ENCODE measurements around the gene SF3A1. TPM values are rescaled to one million over a fixed set of nuclear protein-coding genes. Genes with fewer than 3 reads are reported as not detected.

Gene SF3A1
- total and polyA plus RNA-seq, 2 experiments from 2014 or later: 45.8 to 84.6 TPM

DNA sequence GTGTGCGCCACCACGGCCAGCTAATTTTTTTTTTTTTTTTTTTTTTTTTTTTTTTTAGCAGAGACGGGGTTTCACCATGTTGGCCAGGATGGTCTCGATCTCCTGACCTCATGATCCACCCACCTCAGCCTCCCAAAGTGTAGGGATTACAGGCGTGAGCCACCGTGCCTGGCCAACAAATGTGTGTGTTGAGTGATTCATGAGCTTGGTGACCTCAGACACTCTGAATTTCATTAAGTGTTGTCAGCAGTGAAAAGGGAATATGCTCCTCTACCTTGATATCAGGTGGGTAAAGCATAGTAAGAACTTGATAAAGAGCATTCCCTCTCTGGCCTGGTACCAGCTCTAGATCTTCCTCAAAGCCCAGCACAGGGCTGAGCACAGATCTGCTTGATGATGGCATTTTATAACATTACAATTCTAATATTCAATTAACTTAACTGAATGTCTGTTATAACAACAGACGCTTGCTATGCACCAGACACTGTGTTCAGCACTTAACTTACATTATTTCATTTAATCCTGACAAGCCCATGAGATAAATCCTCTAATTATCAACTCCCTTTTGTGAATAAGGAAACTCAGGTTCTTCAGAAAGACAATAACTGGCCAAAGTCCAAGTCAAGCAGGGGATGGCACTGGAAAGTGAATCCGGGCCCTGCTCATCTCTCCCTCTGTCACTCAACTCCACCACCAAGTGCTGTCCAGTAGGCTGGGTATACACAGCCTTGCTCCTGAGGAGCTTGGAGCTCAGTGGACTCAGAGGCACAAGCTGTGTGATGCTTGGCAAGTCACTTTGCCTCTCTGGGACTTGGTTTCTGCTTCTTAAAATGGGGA lies 42.9 kb downstream of the SF3A1 start:
- Histone ChIP-seq H3K36me3 (replicated peaks; ENCODE audit: insufficient read depth, low read depth) (no peaks in the 10 kb centered on the region), H3K27me3 (no peaks in the 10 kb centered on the region), H3K9me2 (replicated peaks; ENCODE audit: insufficient read depth) (no peaks in the 10 kb centered on the region), H2AFZ (no peak overlapping the region), H3K4me1 (ENCODE audit: insufficient read depth) (peaks cover 40% of the 10 kb centered on the region), H3K79me2 (peaks cover 88% of the 10 kb centered on the region), H3K9me3 (ENCODE audit: low read depth) (no peaks in the 10 kb centered on the region), H4K20me1 (ENCODE audit: insufficient read depth, poor library complexity, severe bottlenecking) (peaks cover 33% of the 10 kb centered on the region), H3K4me3 (no peak overlapping the region), H3K4me2 (no peak overlapping the region), H3K27ac (peak overlapping the region; percentile 41)
- WGBS (ENCODE audit: low lambda C conversion rate, missing lambda C conversion rate): 86% methylated on average over 5 of the region's 8 CpGs
- no peak for DNase-seq (ENCODE audit: low spot score)
- TF ChIP-seq EZH2 (IDR thresholded peaks at IDR 0.05; ENCODE audit: borderline replicate concordance): no peak
- no peak for TF ChIP-seq EZH2phosphoT487 (IDR thresholded peaks at IDR 0.05; ENCODE audit: low read depth, severe bottlenecking, unreplicated experiment)
- TF ChIP-seq, protein P1, sequence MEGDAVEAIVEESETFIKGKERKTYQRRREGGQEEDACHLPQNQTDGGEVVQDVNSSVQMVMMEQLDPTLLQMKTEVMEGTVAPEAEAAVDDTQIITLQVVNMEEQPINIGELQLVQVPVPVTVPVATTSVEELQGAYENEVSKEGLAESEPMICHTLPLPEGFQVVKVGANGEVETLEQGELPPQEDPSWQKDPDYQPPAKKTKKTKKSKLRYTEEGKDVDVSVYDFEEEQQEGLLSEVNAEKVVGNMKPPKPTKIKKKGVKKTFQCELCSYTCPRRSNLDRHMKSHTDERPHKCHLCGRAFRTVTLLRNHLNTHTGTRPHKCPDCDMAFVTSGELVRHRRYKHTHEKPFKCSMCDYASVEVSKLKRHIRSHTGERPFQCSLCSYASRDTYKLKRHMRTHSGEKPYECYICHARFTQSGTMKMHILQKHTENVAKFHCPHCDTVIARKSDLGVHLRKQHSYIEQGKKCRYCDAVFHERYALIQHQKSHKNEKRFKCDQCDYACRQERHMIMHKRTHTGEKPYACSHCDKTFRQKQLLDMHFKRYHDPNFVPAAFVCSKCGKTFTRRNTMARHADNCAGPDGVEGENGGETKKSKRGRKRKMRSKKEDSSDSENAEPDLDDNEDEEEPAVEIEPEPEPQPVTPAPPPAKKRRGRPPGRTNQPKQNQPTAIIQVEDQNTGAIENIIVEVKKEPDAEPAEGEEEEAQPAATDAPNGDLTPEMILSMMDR (IDR thresholded peaks at IDR 0.05; ENCODE audit: poor library complexity): no peak

DNA sequence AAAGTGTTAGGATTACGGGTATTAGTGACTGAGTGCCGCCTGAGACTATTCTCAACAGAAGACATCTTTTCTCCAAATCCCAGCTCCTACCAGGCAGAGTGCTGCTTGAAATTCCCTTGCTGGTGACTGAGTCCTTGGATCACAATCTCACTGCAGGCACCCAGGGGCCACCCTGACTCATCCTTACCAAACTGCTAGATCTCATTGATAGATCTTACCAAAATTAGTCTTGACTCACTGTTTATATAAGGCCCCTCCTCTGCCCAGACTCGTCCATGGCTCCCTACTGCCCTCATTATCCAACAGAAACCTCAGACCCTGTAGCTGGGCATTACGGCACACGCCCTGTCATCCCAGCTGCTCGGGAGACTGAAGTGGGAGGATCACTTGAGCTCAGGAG lies 44.6 kb downstream of the SF3A1 start:
- Histone ChIP-seq H3K4me2 (no peak overlapping the region), H3K9me3 (ENCODE audit: low read depth) (no peaks in the 10 kb centered on the region), H3K27ac (peak overlapping the region; percentile 77), H3K36me3 (replicated peaks; ENCODE audit: insufficient read depth, low read depth) (no peaks in the 10 kb centered on the region), H3K4me3 (no peak overlapping the region), H3K4me1 (ENCODE audit: insufficient read depth) (peaks cover 36% of the 10 kb centered on the region), H2AFZ (no peak overlapping the region), H3K9me2 (replicated peaks; ENCODE audit: insufficient read depth) (no peaks in the 10 kb centered on the region), H3K79me2 (peaks cover 88% of the 10 kb centered on the region), H4K20me1 (ENCODE audit: insufficient read depth, poor library complexity, severe bottlenecking) (peaks cover 25% of the 10 kb centered on the region), H3K27me3 (no peaks in the 10 kb centered on the region)
- WGBS (ENCODE audit: low lambda C conversion rate, missing lambda C conversion rate): 70% methylated on average over 6 of the region's 6 CpGs
- TF ChIP-seq EZH2 (IDR thresholded peaks at IDR 0.05; ENCODE audit: borderline replicate concordance) (no peak), EZH2phosphoT487 (IDR thresholded peaks at IDR 0.05; ENCODE audit: low read depth, severe bottlenecking, unreplicated experiment) (no peak)
- TF ChIP-seq, protein P1 (IDR thresholded peaks at IDR 0.05; ENCODE audit: poor library complexity): no peak
- no peak for DNase-seq (ENCODE audit: low spot score)

DNA sequence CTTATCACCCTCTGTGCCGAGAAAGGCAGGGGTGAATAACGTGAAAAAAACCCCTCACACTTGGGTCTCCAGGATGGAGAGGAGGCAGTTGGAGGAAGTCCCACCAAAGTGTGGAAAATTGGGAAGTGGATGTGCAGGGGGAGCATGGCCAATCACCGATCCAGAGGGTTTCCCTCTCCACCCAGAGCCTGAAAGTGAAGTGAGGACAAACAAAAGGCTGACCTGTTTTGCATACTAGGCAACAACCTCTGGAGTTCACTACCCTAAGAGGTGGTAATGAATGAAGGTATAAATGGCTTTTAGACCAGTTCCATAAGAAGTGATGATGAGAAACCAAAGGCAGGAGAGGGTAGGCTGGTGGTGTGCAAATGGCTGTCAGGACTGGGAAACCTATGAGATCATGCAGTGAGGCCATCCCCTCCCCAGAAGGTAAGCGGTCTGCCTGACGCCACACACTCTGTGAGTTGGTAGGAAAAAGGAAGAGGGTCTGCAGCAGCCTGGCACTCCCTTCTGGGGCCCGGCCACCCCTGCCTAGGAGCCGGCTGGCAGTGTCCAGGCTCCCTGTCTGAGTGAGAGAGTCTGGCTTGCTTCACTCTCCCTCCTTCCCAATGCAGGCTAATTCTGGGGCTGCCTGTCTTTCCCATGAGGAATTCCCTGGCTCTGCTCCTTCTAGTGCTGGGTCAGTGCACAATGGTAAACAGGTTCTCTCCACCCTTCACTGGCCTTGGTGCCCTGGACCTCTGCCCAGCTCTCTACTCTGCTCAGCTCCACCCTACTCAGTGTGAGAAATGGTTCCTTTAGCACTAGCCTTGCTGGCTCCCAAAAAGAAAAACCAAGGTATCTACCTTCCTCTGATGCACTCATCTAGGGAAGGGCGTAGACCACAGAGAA lies 45.6 kb downstream of the SF3A1 start:
- H3K9me2 ChIP-seq (replicated peaks; ENCODE audit: insufficient read depth): no peaks in the 10 kb centered on the region
- WGBS (ENCODE audit: low lambda C conversion rate, missing lambda C conversion rate): 70% methylated on average over 8 of the region's 8 CpGs
- H3K4me3 ChIP-seq: no peak overlapping the region
- TF ChIP-seq, protein P1 (IDR thresholded peaks at IDR 0.05; ENCODE audit: poor library complexity): no peak
- no peak for TF ChIP-seq EZH2phosphoT487 (IDR thresholded peaks at IDR 0.05; ENCODE audit: low read depth, severe bottlenecking, unreplicated experiment)
- no peak for TF ChIP-seq EZH2 (IDR thresholded peaks at IDR 0.05; ENCODE audit: borderline replicate concordance)
- peak overlapping the region; percentile 46 for H3K4me2 ChIP-seq
- DNase-seq (ENCODE audit: low spot score): no peak
- H3K4me1 ChIP-seq (ENCODE audit: insufficient read depth): peaks cover 38% of the 10 kb centered on the region
- peaks cover 88% of the 10 kb centered on the region for H3K79me2 ChIP-seq
- H4K20me1 ChIP-seq (ENCODE audit: insufficient read depth, poor library complexity, severe bottlenecking): peaks cover 22% of the 10 kb centered on the region
- H2AFZ ChIP-seq: no peak overlapping the region
- H3K27ac ChIP-seq: peak overlapping the region; percentile 77
- no peaks in the 10 kb centered on the region for H3K27me3 ChIP-seq
- H3K36me3 ChIP-seq (replicated peaks; ENCODE audit: insufficient read depth, low read depth): no peaks in the 10 kb centered on the region
- H3K9me3 ChIP-seq (ENCODE audit: low read depth): no peaks in the 10 kb centered on the region

Measured in hepatocyte (in vitro differentiated cells).